DOHH2 (cell line): Measurements from ENCODE around the gene DUSP28.
A peak's percentile ranks its signal among the peaks of the same experiment; 100 is the strongest.

Experiments used
- H3F3A ChIP-seq: fragments of 200-600 bp; sonication (generic), shearing (Covaris generic); 2 replicates; pipeline ENCODE4 v1.6.0; 2016; ENCODE audit warnings: antibody characterized with exemption, mild to moderate bottlenecking; ENCODE audit not compliant: control insufficient read depth, insufficient read depth
- H3K27ac ChIP-seq: fragments of 200-600 bp; sonication (generic); 2 replicates; pipeline ENCODE4 v1.5.1; 2014; ENCODE audit warnings: low read depth, mild to moderate bottlenecking, low read length, moderate library complexity
- H3K27me3 ChIP-seq: fragments of 200-600 bp; sonication (generic); 2 replicates; pipeline ENCODE4 v1.6.1; 2014; ENCODE audit warnings: mild to moderate bottlenecking, low read length, mixed read lengths; ENCODE audit not compliant: control insufficient read depth
- H3K36me3 ChIP-seq: fragments of 200-600 bp; sonication (generic); 2 replicates; pipeline ENCODE4 v1.6.1; 2014; ENCODE audit warnings: mild to moderate bottlenecking, low read length, moderate library complexity, mixed read lengths; ENCODE audit not compliant: control insufficient read depth
- H3K4me1 ChIP-seq: fragments of 200-600 bp; sonication (generic); 2 replicates; pipeline ENCODE4 v1.6.1; 2014; ENCODE audit warnings: mild to moderate bottlenecking, low read length, mixed read lengths; ENCODE audit not compliant: control insufficient read depth
- H3K4me2 ChIP-seq: fragments of 200-600 bp; sonication (generic); 2 replicates; pipeline ENCODE4 v1.6.0; 2014; ENCODE audit warnings: mild to moderate bottlenecking, low read length, moderate library complexity
- H3K4me3 ChIP-seq: fragments of 200-600 bp; sonication (generic); 2 replicates; pipeline ENCODE4 v1.5.1; 2014; ENCODE audit warnings: mild to moderate bottlenecking, low read length, mixed read lengths
- H3K79me2 ChIP-seq: fragments of 200-600 bp; sonication (generic); 2 replicates; pipeline ENCODE4 v1.6.1; 2014; ENCODE audit warnings: mild to moderate bottlenecking, low read length, mixed read lengths; ENCODE audit not compliant: control insufficient read depth
- H3K9me2 ChIP-seq: fragments of 200-600 bp; sonication (generic); replicated peaks from 2 replicates; pipeline ENCODE4 v1.6.1; 2014; ENCODE audit warnings: mild to moderate bottlenecking, low read length, mixed read lengths; ENCODE audit not compliant: control insufficient read depth
- H3K9me3 ChIP-seq: fragments of 200-600 bp; sonication (generic); 2 replicates; pipeline ENCODE4 v1.6.1; 2014; ENCODE audit warnings: antibody characterized with exemption, low read length, mixed read lengths; ENCODE audit not compliant: control insufficient read depth, insufficient read depth
- H4K20me1 ChIP-seq: fragments of 200-600 bp; sonication (generic); 2 replicates; pipeline ENCODE4 v1.6.0; 2014; ENCODE audit warnings: low read depth, mild to moderate bottlenecking, antibody characterized with exemption, low read length, moderate library complexity; ENCODE audit not compliant: control insufficient read depth, insufficient read depth
- CTCF ChIP-seq: fragments of 200-600 bp; sonication (generic); IDR thresholded peaks from one replicate; pipeline ENCODE4 v1.5.1; 2014; ENCODE audit warnings: antibody characterized with exemption, mild to moderate bottlenecking, low read depth, low read length; ENCODE audit not compliant: poor library complexity, severe bottlenecking
- EZH2phosphoT487 ChIP-seq: fragments of 200-600 bp; sonication (generic); IDR thresholded peaks from 2 replicates; pipeline ENCODE4 v1.6.1; 2017; ENCODE audit warnings: borderline replicate concordance, mild to moderate bottlenecking, antibody characterized with exemption, low read length, moderate library complexity, mixed read lengths

The DUSP28 gene

GRCh38 chr2:240522406-240522805 lies 37.8 kb upstream of the DUSP28 start:
- no peak overlapping the region for H3K4me3 ChIP-seq
- H3K27me3 ChIP-seq: no peaks in the 10 kb centered on the region
- H3K9me3 ChIP-seq: peaks cover 50% of the 10 kb centered on the region
- no peaks in the 10 kb centered on the region for H4K20me1 ChIP-seq
- no peak overlapping the region for H3K4me2 ChIP-seq
- no peaks in the 10 kb centered on the region for H3K79me2 ChIP-seq
- H3K9me2 ChIP-seq: no peaks in the 10 kb centered on the region
- TF ChIP-seq EZH2phosphoT487: no peak
- TF ChIP-seq CTCF: no peak
- peaks cover 56% of the 10 kb centered on the region for H3K36me3 ChIP-seq
- no peak overlapping the region for H3K27ac ChIP-seq
- no peaks in the 10 kb centered on the region for H3K4me1 ChIP-seq
- H3F3A ChIP-seq: no peaks in the 10 kb centered on the region

- TF ChIP-seq CTCF (no peak), EZH2phosphoT487 (no peak)
- no peaks in the 10 kb centered on the region for H3K27me3 ChIP-seq
- H3K4me2 ChIP-seq: no peak overlapping the region
- H3F3A ChIP-seq: no peaks in the 10 kb centered on the region
- peaks cover 51% of the 10 kb centered on the region for H3K9me3 ChIP-seq
- H3K36me3 ChIP-seq: peaks cover 63% of the 10 kb centered on the region
- H3K4me1 ChIP-seq: no peaks in the 10 kb centered on the region
- H3K27ac ChIP-seq: no peak overlapping the region
- no peak overlapping the region for H3K4me3 ChIP-seq
- H3K79me2 ChIP-seq: no peaks in the 10 kb centered on the region
- H4K20me1 ChIP-seq: no peaks in the 10 kb centered on the region
- H3K9me2 ChIP-seq: no peaks in the 10 kb centered on the region
These were observed 36.5 kb upstream of the DUSP28 start for GRCh38 chr2:240523451-240524281.

GRCh38 chr2:240524963-240525718 lies 35.0 kb upstream of the DUSP28 start:
- Histone ChIP-seq H3K9me3 (peaks cover 51% of the 10 kb centered on the region), H3K27ac (no peak overlapping the region), H3F3A (no peaks in the 10 kb centered on the region), H3K9me2 (no peaks in the 10 kb centered on the region), H3K79me2 (0 out of 2 replicates have a peak, but pooled peaks cover 2% of the 10 kb centered on the region), H3K4me1 (no peaks in the 10 kb centered on the region), H3K36me3 (peaks cover 78% of the 10 kb centered on the region), H3K4me3 (no peak overlapping the region), H3K4me2 (no peak overlapping the region), H3K27me3 (no peaks in the 10 kb centered on the region), H4K20me1 (no peaks in the 10 kb centered on the region)
- TF ChIP-seq CTCF (peak; percentile 8), EZH2phosphoT487 (no peak)
